Measurements from ENCODE around the gene PRPS2.

The PRPS2 gene

GRCh38 chrX:12819222-12819621 is 28.0 kb downstream of the PRPS2 start:
- no peak for DNase-seq

GRCh38 chrX:12820737-12821136 is 29.5 kb downstream of the PRPS2 start:
- no peak for DNase-seq

- no peak for DNase-seq
Measured at GRCh38 chrX:12824944-12825343, 33.7 kb downstream of the PRPS2 start.

GRCh38 chrX:12825801-12826200 is 34.6 kb downstream of the PRPS2 start:
- DNase-seq: no peak

GRCh38 chrX:12843061-12843667 is 52.0 kb downstream of the PRPS2 start:
- DNase-seq: no peak

- DNase-seq: no peak
Measured at GRCh38 chrX:12843668-12844279, 52.6 kb downstream of the PRPS2 start.

GRCh38 chrX:12844319-12844718 is 53.1 kb downstream of the PRPS2 start:
- no peak for DNase-seq

GRCh38 chrX:12865359-12865758 is 74.1 kb downstream of the PRPS2 start:
- DNase-seq: no peak

- DNase-seq: no peak
Measured at GRCh38 chrX:12866451-12867377, 75.5 kb downstream of the PRPS2 start, which contains the start of gene TLR7. Gene TLR7 (plus strand): TSS chrX:12867072. CDS start chrX:12867579, 507 bp downstream.

GRCh38 chrX:12867685-12868084 is 76.5 kb downstream of the PRPS2 start:
- DNase-seq: no peak

- no peak for DNase-seq
Measured at GRCh38 chrX:12868747-12869146, 77.5 kb downstream of the PRPS2 start.

- DNase-seq: no peak
Measured at GRCh38 chrX:12871257-12871656, 80.0 kb downstream of the PRPS2 start.

- DNase-seq: no peak
Measured at GRCh38 chrX:12872741-12873140, 81.5 kb downstream of the PRPS2 start.

Data from NCI-H510A (cell line).